HFFc6 (cell line): Measurements from ENCODE around the gene SLAMF6. TPM values are rescaled to one million over a fixed set of nuclear protein-coding genes. Genes with fewer than 3 reads are reported as not detected.

ENCODE experiments used
- DNase-seq: peaks from one replicate; pipeline ENCODE4 v3.0.0-alpha.2; 2018
- H3K27ac Mint-ChIP-seq: 2 replicates; pipeline ENCODE4 v1.8.0; 2020; ENCODE audit warnings: mild to moderate bottlenecking, mixed read lengths
- H3K27me3 Mint-ChIP-seq: 2 replicates; pipeline ENCODE4 v1.8.0; 2021; ENCODE audit warnings: mild to moderate bottlenecking, moderate library complexity, mixed read lengths; ENCODE audit not compliant: insufficient read depth
- H3K36me3 Mint-ChIP-seq: 2 replicates; pipeline ENCODE4 v1.8.0; 2021; ENCODE audit warnings: low read depth, mixed read lengths
- H3K4me1 Mint-ChIP-seq: 2 replicates; pipeline ENCODE4 v1.8.0; 2020; ENCODE audit warnings: low read depth, mixed read lengths
- H3K4me3 Mint-ChIP-seq: 2 replicates; pipeline ENCODE4 v1.8.0; 2020; ENCODE audit warnings: mild to moderate bottlenecking, moderate library complexity, mixed read lengths
- H3K9me3 Mint-ChIP-seq: 2 replicates; pipeline ENCODE4 v1.8.0; 2020; ENCODE audit warnings: mild to moderate bottlenecking, mixed read lengths
- total RNA-seq, 6 experiments: library from RNA; stranded (reverse); fragmentation: NEBNext Ultra II Directional; extraction: Animal tissue kit (Norgen Biotek cat#: 25700); gene quantifications; 2 replicates in 1 of 6; 3 replicates in 5 of 6; pipeline ENCODE4 v1.2.3, GENCODE V29; 2021
- TF ChIP-seq, protein P1 (sequence below): fragments of 200-600 bp; sonication (generic); IDR thresholded peaks from 2 replicates; pipeline ENCODE4 v1.5.0; 2021; ENCODE audit warnings: antibody characterized with exemption, mild to moderate bottlenecking

Gene SLAMF6
- total RNA-seq, 6 experiments from 2014 or later: not detected

DNA sequence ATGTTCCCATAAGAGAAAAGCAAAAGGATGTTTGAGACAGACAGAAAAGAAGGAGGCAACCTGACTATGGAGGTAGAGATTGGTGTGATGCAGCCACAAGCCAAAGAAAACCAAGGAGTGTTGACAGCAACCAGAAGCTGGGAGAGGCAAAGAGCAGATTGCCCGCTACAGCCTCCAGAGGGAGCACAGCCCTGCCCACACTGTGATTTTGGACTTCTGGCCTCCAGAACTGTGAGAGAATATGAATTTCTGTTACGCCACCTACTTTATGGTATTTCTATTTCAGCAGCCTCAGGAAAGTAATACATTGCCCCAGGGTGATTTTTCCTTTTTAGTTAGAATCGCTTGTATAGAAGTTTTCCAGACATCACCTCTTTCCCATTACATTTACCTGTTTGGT, 28.4 kb downstream of the SLAMF6 start:
- Mint-ChIP-seq H3K9me3 (peaks cover 16% of the 10 kb centered on the region), H3K36me3 (no peaks in the 10 kb centered on the region), H3K4me1 (no peaks in the 10 kb centered on the region), H3K4me3 (no peak overlapping the region), H3K27ac (no peak overlapping the region), H3K27me3 (no peaks in the 10 kb centered on the region)
- DNase-seq: peak; percentile 5
- TF ChIP-seq, protein P1, sequence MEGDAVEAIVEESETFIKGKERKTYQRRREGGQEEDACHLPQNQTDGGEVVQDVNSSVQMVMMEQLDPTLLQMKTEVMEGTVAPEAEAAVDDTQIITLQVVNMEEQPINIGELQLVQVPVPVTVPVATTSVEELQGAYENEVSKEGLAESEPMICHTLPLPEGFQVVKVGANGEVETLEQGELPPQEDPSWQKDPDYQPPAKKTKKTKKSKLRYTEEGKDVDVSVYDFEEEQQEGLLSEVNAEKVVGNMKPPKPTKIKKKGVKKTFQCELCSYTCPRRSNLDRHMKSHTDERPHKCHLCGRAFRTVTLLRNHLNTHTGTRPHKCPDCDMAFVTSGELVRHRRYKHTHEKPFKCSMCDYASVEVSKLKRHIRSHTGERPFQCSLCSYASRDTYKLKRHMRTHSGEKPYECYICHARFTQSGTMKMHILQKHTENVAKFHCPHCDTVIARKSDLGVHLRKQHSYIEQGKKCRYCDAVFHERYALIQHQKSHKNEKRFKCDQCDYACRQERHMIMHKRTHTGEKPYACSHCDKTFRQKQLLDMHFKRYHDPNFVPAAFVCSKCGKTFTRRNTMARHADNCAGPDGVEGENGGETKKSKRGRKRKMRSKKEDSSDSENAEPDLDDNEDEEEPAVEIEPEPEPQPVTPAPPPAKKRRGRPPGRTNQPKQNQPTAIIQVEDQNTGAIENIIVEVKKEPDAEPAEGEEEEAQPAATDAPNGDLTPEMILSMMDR: peak; percentile 25; the same call in 1 of the 2 replicates

DNA sequence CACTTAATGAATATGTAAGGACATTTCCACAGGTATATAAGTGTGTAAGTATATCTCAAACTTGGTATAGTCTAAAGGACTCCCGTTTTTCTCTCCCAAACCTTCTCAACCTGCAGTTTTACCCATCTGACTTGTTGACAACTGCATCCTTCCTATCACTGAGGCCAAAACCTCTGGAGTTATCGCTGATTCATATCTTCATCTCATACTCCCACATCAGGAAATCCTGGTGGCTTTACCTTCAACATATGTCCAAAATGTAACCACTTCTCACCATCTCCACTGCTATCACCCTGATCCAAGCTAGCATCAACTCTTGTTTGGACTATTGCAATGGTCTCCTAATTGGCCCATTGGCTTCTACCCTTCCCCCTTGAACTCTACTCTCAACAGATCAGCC, 30.4 kb downstream of the SLAMF6 start:
- DNase-seq: no peak
- H3K9me3 Mint-ChIP-seq: no peaks in the 10 kb centered on the region
- no peaks in the 10 kb centered on the region for H3K27me3 Mint-ChIP-seq
- no peak overlapping the region for H3K27ac Mint-ChIP-seq
- H3K36me3 Mint-ChIP-seq: no peaks in the 10 kb centered on the region
- no peak overlapping the region for H3K4me3 Mint-ChIP-seq
- TF ChIP-seq, protein P1: no peak
- no peaks in the 10 kb centered on the region for H3K4me1 Mint-ChIP-seq

DNA sequence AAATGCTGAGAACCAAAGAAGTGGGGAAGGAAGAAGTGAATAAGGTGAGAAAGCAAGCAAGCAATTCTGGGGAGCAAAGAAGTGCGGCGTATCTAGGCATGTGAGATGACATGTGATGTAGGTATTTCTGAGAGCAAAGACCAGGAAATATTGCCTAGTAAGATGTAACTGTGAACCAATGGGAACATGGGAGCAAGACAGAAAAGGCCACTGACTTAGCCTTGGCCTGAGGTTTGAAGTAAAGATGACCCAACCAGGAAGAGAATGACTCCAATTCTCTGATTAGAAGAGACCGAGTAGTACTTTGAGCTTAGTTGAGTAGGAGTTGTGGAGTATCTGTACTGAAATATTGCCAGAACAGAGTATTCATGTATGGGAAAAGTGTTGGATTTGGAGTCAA, 31.1 kb downstream of the SLAMF6 start:
- no peak for DNase-seq
- Mint-ChIP-seq H3K9me3 (no peaks in the 10 kb centered on the region), H3K4me3 (no peak overlapping the region), H3K4me1 (no peaks in the 10 kb centered on the region), H3K27me3 (no peaks in the 10 kb centered on the region), H3K27ac (no peak overlapping the region), H3K36me3 (no peaks in the 10 kb centered on the region)
- TF ChIP-seq, protein P1: no peak

DNA sequence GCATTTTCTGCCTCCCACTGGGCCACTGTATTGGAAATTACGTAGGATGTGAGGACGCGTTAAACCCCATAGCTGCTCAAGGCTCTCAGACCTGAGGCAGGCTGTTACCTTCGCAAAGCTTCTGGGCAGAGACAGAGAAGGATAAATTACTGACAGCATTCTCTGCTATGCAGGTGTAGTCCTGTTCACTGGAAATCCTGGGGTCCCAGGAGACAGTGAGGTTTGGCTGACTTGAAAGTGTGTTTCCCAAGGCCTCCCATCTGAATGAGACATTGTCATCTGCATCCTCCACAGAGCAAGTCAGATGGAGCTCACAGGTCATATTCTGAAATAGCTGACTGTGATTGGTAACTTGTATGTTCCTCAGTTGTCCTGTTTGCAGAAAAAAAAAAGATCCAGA, 32.0 kb downstream of the SLAMF6 start:
- no peaks in the 10 kb centered on the region for H3K9me3 Mint-ChIP-seq
- H3K27ac Mint-ChIP-seq: no peak overlapping the region
- TF ChIP-seq, protein P1: no peak
- DNase-seq: no peak
- no peaks in the 10 kb centered on the region for H3K27me3 Mint-ChIP-seq
- H3K4me3 Mint-ChIP-seq: no peak overlapping the region
- H3K4me1 Mint-ChIP-seq: no peaks in the 10 kb centered on the region
- H3K36me3 Mint-ChIP-seq: no peaks in the 10 kb centered on the region

DNA sequence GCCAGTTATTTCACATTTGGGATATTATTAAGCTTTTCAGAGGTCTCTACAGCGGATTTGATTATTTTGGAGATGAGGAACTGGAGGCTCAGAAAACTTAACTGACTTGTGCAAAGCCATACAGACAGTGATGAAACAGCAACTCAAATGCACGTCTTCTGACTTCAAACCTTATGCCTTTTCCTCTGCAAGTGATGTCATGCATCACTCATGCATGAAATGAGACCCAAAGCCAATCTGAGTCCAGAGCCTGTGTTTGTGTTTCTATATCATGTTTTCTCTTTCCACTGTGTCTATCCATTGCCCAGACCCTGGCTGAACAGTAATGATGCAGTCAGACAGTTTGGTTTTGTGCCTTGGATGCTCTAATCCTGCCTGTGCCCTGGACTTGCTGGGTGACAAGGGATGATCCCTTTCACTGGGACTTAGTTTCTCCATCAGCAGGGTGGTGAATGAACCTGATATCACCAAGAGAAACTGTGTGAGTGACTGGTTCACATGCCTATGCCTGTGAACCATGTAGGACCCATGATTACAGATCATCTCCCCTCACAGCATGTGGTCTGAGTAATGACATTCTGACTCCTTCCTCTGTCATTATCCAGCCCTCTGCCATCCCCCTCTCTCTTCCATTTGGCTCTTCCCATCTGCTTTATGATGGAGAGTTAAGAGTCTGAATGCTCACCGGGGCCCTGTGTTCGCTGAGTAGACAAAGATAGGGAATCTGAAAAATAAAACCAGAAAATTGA, 33.4 kb downstream of the SLAMF6 start:
- H3K27ac Mint-ChIP-seq: no peak overlapping the region
- H3K9me3 Mint-ChIP-seq: peaks cover 5% of the 10 kb centered on the region; the same call in 1 of the 2 replicates
- no peaks in the 10 kb centered on the region for H3K27me3 Mint-ChIP-seq
- H3K36me3 Mint-ChIP-seq: no peaks in the 10 kb centered on the region
- H3K4me3 Mint-ChIP-seq: no peak overlapping the region
- H3K4me1 Mint-ChIP-seq: no peaks in the 10 kb centered on the region
- DNase-seq: no peak
- TF ChIP-seq, protein P1: no peak
